HG03520 (cell line): ENCODE results near the gene CHST5.

Source experiments
- ATAC-seq: cut with Tn5 transposase; IDR thresholded peaks from one replicate; pipeline ENCODE4 v1.9.1; 2021; ENCODE audit warnings: mild to moderate bottlenecking, moderate library complexity; ENCODE audit not compliant: unreplicated experiment

Gene CHST5

DNA sequence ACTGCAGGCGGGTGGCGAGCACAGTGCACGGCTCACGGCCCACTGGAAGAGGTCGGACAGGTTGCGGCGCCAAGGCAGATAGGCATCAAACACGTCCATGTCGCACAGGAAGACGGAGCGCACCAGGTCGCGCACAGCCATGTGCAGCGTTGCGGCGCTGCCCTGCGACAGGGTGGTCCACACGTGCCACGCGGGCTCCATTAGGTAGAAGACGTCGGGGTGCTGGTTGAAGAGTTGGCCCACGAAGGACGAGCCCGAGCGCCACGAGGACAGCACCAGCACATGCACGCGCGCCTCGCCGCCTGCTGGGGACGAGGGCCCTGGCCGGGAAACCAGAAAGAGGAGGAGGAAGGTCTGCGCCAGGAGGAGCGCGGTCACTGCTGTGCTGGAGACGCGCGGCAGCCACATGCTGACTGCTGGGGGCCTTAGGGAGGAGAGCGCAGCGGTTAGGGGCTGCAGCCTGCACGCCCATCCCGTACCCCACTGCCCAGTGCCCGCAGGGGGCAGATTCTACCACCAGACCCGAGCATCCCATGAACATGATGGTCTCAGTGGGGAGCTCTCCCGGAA lies 56.4 kb downstream of the CHST5 start:
- ATAC-seq: no peak
